Muscle layer of duodenum (tissue), 2 donors: ENCODE results near the gene NDUFB10.

ENCODE experiments used
- H3K27ac ChIP-seq: one replicate; pipeline ENCODE4 v1.7.0; 2013; ENCODE audit warnings: mild to moderate bottlenecking, low read length
- H3K27me3 ChIP-seq: one replicate; pipeline ENCODE4 v1.7.0; 2013; ENCODE audit warnings: low read depth, mild to moderate bottlenecking, control low read depth, low read length
- H3K36me3 ChIP-seq, 2 donors: one replicate each; pipeline ENCODE4 v1.7.0; 2013; ENCODE audit warnings: low read length in 2 of 2, control low read depth in 1 of 2, mild to moderate bottlenecking in 1 of 2; ENCODE audit not compliant: insufficient read depth in 2 of 2, control insufficient read depth in 1 of 2
- H3K4me1 ChIP-seq, 2 donors: one replicate each; pipeline ENCODE4 v1.7.0; 2013; ENCODE audit warnings: low read length in 2 of 2, mild to moderate bottlenecking in 2 of 2, control low read depth in 1 of 2, moderate library complexity in 1 of 2; ENCODE audit not compliant: insufficient read depth in 2 of 2, control insufficient read depth in 1 of 2
- H3K4me3 ChIP-seq, 2 donors: one replicate each; pipeline ENCODE4 v1.7.0; 2013; ENCODE audit warnings: low read length in 2 of 2, low read depth in 1 of 2, mild to moderate bottlenecking in 1 of 2
- H3K9me3 ChIP-seq, 2 donors: one replicate each; pipeline ENCODE4 v1.7.0; 2013; ENCODE audit warnings: low read length in 2 of 2, control low read depth in 1 of 2, mild to moderate bottlenecking in 1 of 2; ENCODE audit not compliant: control insufficient read depth in 1 of 2
- donor health status: healthy.

The NDUFB10 gene

DNA sequence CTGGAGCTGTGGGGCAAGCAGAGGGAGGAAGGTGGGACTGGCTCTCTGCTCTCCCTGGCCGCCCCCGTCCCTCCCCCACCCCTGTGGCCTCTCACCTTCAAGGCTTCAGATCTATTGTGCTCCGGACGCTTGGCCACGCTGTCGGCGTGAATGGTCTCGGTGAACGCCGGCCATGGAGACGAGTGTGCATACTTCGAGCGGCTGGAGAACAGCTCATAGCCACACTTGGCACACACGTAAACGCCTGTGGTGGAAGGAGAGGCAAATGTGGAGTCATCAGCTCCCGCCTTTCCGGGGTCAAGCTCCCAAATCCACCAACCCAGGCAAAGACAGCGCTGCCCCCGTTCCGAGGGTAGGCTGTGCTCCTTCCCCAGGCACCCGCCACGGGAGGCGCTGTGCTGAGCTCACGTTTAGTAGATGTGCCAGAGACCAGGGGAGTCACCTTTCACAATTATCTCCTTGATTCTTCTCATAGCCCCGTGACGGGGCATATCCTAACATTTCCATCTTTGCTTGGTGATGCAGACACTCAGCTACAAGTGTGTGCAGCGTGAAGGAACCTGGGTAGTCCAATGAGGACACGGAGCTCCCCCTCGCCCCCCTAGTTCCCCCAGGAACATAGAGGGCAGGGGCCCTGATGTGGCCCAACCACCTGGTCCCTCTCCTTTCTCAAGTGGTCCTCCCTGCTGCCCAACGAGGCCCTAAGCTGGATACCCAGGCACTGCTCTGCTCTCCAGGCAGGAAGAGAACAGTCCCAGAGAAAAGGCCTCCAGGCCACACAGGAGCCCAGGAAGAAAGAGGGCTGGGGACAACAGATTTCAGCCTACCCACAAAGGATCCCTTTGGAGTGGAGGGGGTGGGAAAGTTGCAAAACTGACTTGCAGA, 17.9 kb upstream of the NDUFB10 start:
- Histone ChIP-seq H3K27ac (no peak overlapping the region), H3K4me1 (peaks cover 10 to 15% of the 10 kb centered on the region in 2 donors), H3K4me3 (peak overlapping the region; percentile 74 to 95), H3K27me3 (no peaks in the 10 kb centered on the region), H3K36me3 (peaks cover 16 to 40% of the 10 kb centered on the region in 2 donors), H3K9me3 (no peaks in the 10 kb centered on the region)

DNA sequence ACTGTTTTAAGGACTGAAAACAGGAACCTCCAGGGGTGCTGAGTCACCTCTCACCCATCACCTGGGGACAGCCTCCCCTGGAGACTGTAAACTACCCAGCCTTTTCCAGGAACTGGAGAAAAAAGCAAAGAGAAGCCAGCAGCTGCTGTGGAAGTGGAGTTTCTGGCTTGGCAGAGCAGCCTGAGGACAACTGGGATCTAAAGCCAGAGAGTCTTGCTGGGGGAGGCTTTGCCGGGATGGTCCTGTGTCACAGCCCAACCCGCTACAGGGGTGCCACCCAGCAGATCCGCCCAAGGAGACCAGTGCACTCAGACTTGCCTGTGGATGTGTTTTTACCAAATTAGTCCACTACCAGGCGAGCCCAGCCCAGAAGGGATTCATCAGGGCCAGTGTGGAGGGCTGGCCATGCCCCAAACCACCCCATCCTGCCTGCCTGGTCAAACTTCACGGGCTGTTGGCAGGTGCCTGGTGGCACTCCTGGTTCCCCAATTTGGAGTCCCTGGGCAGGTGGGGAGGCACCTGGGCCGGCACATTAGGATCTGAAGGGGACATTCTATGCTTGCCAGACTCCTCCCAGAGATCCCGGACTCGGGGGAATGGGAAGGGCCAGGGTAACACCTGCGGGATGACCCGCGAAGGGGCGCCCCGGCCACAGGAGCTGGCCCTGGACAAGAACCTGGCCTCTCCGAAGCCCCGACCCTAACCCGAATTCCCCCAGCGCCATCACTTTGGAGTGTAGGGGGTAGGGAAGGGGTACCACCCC, 17.1 kb upstream of the NDUFB10 start:
- Histone ChIP-seq H3K27ac (no peak overlapping the region), H3K9me3 (no peaks in the 10 kb centered on the region), H3K4me3 (peak overlapping the region; percentile 74 to 95), H3K36me3 (peaks cover 12 to 36% of the 10 kb centered on the region in 2 donors), H3K4me1 (peaks cover 10 to 15% of the 10 kb centered on the region in 2 donors), H3K27me3 (no peaks in the 10 kb centered on the region)

DNA sequence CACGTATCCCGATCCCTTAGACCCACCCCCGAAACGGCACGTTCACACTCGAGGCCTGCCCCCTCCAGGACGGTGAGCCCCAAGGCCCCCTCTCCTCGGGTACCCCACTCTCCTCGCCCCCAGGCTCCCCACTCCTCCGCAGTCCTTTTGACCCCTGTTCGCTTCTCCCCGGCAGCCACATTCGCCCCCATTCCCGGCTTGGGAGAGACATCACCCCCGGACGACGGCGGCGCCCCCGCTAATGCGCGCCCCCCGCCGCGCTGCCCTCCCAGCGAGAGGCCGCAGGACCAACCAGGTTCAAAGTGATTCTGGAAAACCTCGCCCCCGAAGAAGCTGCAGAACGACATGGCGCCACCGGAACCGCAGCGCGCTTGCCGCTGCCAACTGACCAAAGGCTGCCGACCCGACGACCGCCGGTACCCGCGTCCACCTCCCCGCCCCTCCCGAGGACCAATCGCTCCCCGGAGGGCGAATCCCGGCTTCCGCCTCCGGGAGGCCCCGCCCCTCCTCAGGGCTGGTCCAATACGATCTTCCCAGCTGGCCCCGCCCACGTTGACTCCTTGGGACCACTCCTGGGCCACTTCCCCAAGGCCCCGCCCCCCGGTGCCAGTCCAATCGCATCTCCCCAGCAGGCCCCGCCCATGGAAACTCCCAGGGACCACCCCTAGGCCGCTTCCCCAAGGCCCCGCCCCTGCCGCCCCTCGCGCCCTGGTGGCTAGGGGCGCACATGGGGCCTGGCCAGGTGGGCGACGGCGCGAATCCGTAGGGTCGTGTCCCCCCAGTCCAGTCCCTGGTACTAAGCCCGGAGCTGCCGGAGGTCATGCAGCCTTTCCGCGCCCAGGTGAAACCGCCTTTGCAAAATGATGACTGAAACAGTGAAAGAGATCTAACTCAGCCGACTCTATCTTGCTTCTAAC, 16.3 kb upstream of the NDUFB10 start, which contains the start of gene MSRB1:
MSRB1 (minus strand) TSS at position 390 of the 917 bp plus-strand sequence; CDS start at position 347, 43 bp downstream.
- Histone ChIP-seq H3K4me1 (peaks cover 10 to 15% of the 10 kb centered on the region in 2 donors), H3K9me3 (no peaks in the 10 kb centered on the region), H3K27ac (peak within 1 kb of the TSS; percentile 60), H3K27me3 (no peaks in the 10 kb centered on the region), H3K36me3 (peaks cover 10 to 28% of the 10 kb centered on the region in 2 donors), H3K4me3 (peak within 1 kb of the TSS; percentile 74 to 95)

DNA sequence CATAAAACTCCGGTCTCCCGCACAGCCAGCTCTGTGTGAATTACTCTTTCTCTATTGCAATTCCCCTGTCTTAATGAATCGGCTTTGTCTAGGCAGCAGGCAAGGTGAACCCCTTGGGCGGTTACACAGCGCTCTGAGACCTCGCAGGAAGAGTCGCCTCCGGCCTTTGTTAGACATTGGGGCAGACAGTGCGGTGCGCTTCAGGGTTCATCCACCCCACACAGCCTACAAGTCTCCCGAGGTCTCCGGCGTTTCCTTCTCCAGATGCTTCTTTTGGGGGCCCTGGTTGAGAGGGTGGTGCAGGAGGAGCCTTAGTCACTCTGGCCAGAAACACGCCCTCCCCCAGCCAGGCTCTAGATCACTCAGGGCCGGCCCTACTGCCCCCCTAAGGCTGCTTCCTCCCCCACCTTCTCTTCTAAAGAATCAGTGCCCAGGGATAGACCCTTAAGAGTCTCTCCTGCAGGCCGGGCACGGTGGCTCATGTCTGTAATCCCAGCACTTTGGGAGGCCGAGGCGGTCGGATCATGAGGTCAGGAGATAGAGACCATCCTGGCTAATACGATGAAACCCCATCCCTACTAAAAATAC, 14.6 kb upstream of the NDUFB10 start:
- Histone ChIP-seq H3K9me3 (no peaks in the 10 kb centered on the region), H3K36me3 (peaks cover 0 to 12% of the 10 kb centered on the region in 2 donors), H3K27me3 (no peaks in the 10 kb centered on the region), H3K27ac (no peak overlapping the region), H3K4me1 (peaks cover 10 to 15% of the 10 kb centered on the region in 2 donors), H3K4me3 (no peak overlapping the region)

DNA sequence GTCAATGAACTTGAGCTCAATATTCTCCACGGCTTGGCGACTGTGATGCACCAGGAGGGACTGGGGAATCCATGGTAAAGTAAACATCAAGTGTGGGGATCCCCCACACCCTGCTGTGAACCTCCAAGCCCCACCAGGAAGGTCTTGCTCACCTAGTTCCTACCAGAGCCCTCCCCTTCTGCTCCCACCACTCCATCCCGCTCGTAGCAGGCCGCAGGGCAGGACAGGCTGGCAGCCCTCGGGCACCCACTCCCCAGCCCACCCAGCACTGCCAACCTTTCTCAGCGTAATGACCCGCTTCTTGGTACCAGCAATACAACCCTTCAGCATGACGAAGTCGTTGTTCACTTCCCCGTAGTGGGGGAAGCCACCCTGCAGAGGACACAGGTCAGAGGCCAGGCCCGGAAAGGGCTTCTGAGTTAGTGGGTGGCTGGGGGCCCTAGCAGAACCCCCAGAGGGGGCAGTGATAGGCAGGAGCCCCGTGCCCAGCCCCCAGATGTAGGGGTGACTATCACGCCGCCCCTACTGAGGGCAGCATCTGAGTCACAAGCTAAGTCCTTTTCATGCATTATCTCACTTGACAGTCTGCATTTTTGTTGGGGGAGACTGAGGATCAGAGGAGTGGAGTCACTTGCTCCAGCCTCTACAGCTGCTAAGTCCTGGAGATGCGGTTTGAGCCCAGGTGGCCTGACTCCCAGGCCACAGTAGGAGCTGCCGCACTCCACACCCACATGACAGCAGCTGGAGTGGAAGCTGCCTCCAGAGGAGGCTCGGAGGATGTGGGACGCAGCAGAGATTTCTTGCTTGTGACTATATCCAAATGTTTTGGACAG, 13.6 kb upstream of the NDUFB10 start:
- Histone ChIP-seq H3K9me3 (no peaks in the 10 kb centered on the region), H3K27ac (no peak overlapping the region), H3K4me3 (no peak overlapping the region), H3K27me3 (no peaks in the 10 kb centered on the region), H3K36me3 (peaks cover 0 to 4% of the 10 kb centered on the region in 2 donors), H3K4me1 (peaks cover 10 to 15% of the 10 kb centered on the region in 2 donors)

DNA sequence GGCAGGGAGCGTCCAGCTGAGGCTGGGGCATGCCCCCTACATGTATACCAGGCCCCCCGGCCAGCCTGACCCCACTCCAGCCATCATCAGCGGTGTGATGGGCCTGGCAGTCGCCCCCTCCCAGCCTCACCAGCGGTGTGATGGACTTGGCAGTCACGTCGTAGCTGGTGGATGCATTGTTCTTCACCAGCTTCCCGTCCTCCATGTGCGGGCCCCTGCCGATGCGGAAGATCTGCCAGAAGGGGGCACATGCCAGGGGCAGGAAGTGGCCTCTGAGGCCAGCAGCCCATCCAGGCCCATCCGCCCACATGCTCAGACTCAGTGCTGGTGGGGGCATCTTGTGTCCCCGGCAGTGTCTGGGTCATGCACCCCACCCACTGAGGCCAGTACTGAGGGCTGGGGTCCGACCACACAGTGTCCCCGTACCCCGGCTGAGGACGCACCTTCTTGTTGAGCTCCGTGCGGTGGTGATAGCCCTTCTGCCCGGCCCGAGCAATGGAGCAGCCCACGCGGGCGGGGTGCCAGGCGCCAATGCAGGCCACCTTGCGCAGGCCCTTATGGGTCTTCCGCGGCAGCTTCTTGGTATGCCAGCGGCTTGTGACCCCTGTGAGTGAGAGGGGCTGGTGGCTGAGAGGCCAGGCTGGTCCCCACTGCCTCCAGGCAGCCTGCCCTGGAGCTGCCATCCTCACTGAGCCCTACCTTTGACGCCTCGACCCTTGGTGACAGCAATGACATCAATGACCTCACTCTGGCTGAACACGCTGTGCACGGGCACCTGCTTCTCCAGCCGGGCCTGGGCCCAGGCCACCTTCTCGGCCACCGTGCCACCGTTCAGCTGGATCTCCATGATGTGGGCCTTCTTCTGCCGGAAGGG, 12.6 kb upstream of the NDUFB10 start:
- Histone ChIP-seq H3K4me3 (no peak overlapping the region), H3K4me1 (peaks cover 6 to 11% of the 10 kb centered on the region in 2 donors), H3K36me3 (no peaks in the 10 kb centered on the region), H3K27me3 (no peaks in the 10 kb centered on the region), H3K27ac (no peak overlapping the region), H3K9me3 (no peaks in the 10 kb centered on the region)

DNA sequence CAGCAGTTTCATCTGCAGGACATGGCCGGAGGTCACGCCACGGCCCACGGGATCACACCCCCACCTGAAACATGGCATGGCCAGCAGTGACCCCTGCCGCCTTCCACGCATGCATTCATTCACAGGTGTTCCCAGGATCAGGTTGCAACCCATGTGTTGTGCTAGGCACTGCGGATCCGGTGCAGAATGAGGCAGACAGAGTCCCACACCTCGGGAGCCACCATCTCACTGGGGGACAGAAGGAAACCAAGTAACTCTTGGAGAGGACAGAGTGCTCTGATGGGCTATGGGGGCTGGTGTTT, 12.0 kb upstream of the NDUFB10 start:
- Histone ChIP-seq H3K4me3 (no peak overlapping the region), H3K9me3 (no peaks in the 10 kb centered on the region), H3K27ac (no peak overlapping the region), H3K4me1 (peaks cover under 1 to 5% of the 10 kb centered on the region in 2 donors), H3K36me3 (no peaks in the 10 kb centered on the region), H3K27me3 (no peaks in the 10 kb centered on the region)

DNA sequence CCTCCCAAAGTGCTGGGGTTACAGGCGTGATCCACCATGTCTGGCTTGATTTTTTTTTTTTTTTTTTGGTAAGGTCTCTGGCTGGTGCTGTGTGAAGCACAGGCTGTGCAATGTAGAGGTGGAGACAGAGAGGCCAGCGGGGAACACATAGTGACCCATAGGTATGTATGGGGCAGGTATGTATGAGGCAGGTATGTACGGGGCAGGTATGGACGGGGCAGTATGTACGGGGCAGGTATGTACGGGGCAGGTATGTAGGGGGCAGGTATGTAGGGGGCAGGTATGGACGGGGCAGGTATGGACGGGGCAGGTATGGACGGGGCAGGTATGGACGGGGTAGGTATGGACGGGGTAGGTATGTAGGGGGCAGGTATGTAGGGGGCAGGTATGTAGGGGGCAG, 9.8 kb upstream of the NDUFB10 start:
- H3K27ac ChIP-seq: no peak overlapping the region
- H3K36me3 ChIP-seq: no peaks in the 10 kb centered on the region
- H3K4me3 ChIP-seq: no peak overlapping the region
- no peaks in the 10 kb centered on the region for H3K4me1 ChIP-seq
- H3K27me3 ChIP-seq: no peaks in the 10 kb centered on the region
- H3K9me3 ChIP-seq: no peaks in the 10 kb centered on the region

DNA sequence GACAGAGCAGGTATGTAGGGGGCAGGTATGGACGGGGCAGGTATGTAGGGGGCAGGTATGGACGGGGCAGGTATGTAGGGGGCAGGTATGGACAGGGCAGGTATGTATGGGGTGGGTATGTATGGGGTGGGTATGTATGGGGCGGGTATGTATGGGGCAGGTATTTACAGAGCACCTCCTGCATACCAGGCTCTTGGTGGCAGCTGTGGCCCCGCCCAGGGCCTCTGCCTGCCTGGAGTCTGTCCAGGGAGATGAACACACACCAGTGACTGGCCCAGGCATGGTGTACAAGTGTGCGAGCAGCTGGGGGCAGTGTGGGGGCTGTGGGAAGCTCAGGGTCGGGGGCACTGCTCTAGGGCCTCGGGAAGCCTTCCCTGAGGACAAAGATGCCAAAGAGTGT, 9.3 kb upstream of the NDUFB10 start:
- no peaks in the 10 kb centered on the region for H3K27me3 ChIP-seq
- no peaks in the 10 kb centered on the region for H3K4me1 ChIP-seq
- no peak overlapping the region for H3K27ac ChIP-seq
- H3K4me3 ChIP-seq: no peak overlapping the region
- H3K9me3 ChIP-seq: no peaks in the 10 kb centered on the region
- H3K36me3 ChIP-seq: no peaks in the 10 kb centered on the region
